NCI-H187 (cell line): Measurements from ENCODE around the gene ZCWPW2.

ENCODE experiments used
- DNase-seq, 2 experiments: peaks; one replicate each; lab custom pipeline; 2025; lab: John Stamatoyannopoulos, UW

Gene ZCWPW2

GRCh38 chr3:28376424-28376823 lies 27.9 kb downstream of the ZCWPW2 start:
- DNase-seq = no peak

GRCh38 chr3:28386049-28386448 lies 37.5 kb downstream of the ZCWPW2 start:
- no peak for DNase-seq

- no peak for DNase-seq
Measured at GRCh38 chr3:28388978-28389377, 40.5 kb downstream of the ZCWPW2 start.

- DNase-seq = no peak
Measured at GRCh38 chr3:28399206-28399605, 50.7 kb downstream of the ZCWPW2 start.

- DNase-seq = no peak
Measured at GRCh38 chr3:28406241-28406640, 57.7 kb downstream of the ZCWPW2 start.

- no peak for DNase-seq
Measured at GRCh38 chr3:28449398-28449797, 100.9 kb downstream of the ZCWPW2 start.

- DNase-seq = no peak
Measured at GRCh38 chr3:28462866-28463265, 114.3 kb downstream of the ZCWPW2 start.

- DNase-seq = no peak
Measured at GRCh38 chr3:28467414-28467813, 118.9 kb downstream of the ZCWPW2 start.

GRCh38 chr3:28476194-28476593 lies 127.7 kb downstream of the ZCWPW2 start:
- no peak for DNase-seq

GRCh38 chr3:28476764-28477163 lies 128.2 kb downstream of the ZCWPW2 start:
- DNase-seq = no peak

- no peak for DNase-seq
Measured at GRCh38 chr3:28485164-28485563, 136.6 kb downstream of the ZCWPW2 start.

GRCh38 chr3:28495301-28495700 lies 146.8 kb downstream of the ZCWPW2 start:
- no peak for DNase-seq

- DNase-seq = no peak
Measured at GRCh38 chr3:28502397-28502937, 153.9 kb downstream of the ZCWPW2 start.

- no peak for DNase-seq
Measured at GRCh38 chr3:28504976-28505375, 156.5 kb downstream of the ZCWPW2 start.

- DNase-seq = no peak
Measured at GRCh38 chr3:28521663-28522062, 173.1 kb downstream of the ZCWPW2 start.

- DNase-seq = no peak
Measured at GRCh38 chr3:28542351-28542750, 193.8 kb downstream of the ZCWPW2 start.

- DNase-seq = no peak
Measured at GRCh38 chr3:28544236-28544635, 195.7 kb downstream of the ZCWPW2 start.

GRCh38 chr3:28544831-28545230 lies 196.3 kb downstream of the ZCWPW2 start:
- DNase-seq = no peak

- DNase-seq = no peak
Measured at GRCh38 chr3:28547677-28548076, 199.2 kb downstream of the ZCWPW2 start.

- no peak for DNase-seq
Measured at GRCh38 chr3:28553175-28553574, 204.7 kb downstream of the ZCWPW2 start.

- no peak for DNase-seq
Measured at GRCh38 chr3:28556195-28556594, 207.7 kb downstream of the ZCWPW2 start.

- DNase-seq = no peak
Measured at GRCh38 chr3:28564211-28564610, 215.7 kb downstream of the ZCWPW2 start.

GRCh38 chr3:28569357-28569756 lies 220.8 kb downstream of the ZCWPW2 start:
- no peak for DNase-seq

GRCh38 chr3:28574036-28574435 lies 225.5 kb downstream of the ZCWPW2 start:
- DNase-seq = no peak
